ENCODE results near the gene IQGAP1.
A peak's percentile ranks its signal among the peaks of the same experiment; 100 is the strongest.
"Not testable (repeated sequence)": the region's sequence is repeated elsewhere in the genome, so short reads cannot be mapped to it uniquely, and the experiment has no call there.

The IQGAP1 gene

GRCh38 chr15:90512981-90513380 lies 124.9 kb downstream of the IQGAP1 start:
- no peak for DNase-seq (ENCODE audit: low read depth)
- no peak for TF ChIP-seq CTCF (conservative IDR thresholded peaks at IDR 0.05; ENCODE audit: control insufficient read depth, insufficient read depth, low read depth, low read length)
- no peak overlapping the region for H3K4me3 ChIP-seq (ENCODE audit: control insufficient read depth, low read depth, low read length)

- H3K4me3 ChIP-seq (ENCODE audit: control insufficient read depth, low read depth, low read length), result no peak overlapping the region
- no peak for DNase-seq (ENCODE audit: low read depth)
- no peak for TF ChIP-seq CTCF (conservative IDR thresholded peaks at IDR 0.05; ENCODE audit: control insufficient read depth, insufficient read depth, low read depth, low read length)
Observed at GRCh38 chr15:90513448-90513847, 125.4 kb downstream of the IQGAP1 start.

GRCh38 chr15:90513893-90514292 lies 125.9 kb downstream of the IQGAP1 start:
- DNase-seq (ENCODE audit: low read depth); H3K4me3 ChIP-seq (ENCODE audit: control insufficient read depth, low read depth, low read length): not testable (repeated sequence)

GRCh38 chr15:90519688-90520087 lies 131.6 kb downstream of the IQGAP1 start:
- peak; percentile 57 for DNase-seq (ENCODE audit: low read depth)
- no peak for TF ChIP-seq CTCF (conservative IDR thresholded peaks at IDR 0.05; ENCODE audit: control insufficient read depth, insufficient read depth, low read depth, low read length)
- H3K4me3 ChIP-seq (ENCODE audit: control insufficient read depth, low read depth, low read length), result no peak overlapping the region

GRCh38 chr15:90520365-90520764 lies 132.3 kb downstream of the IQGAP1 start:
- TF ChIP-seq CTCF (conservative IDR thresholded peaks at IDR 0.05; ENCODE audit: control insufficient read depth, insufficient read depth, low read depth, low read length), result no peak
- no peak overlapping the region for H3K4me3 ChIP-seq (ENCODE audit: control insufficient read depth, low read depth, low read length)
- DNase-seq (ENCODE audit: low read depth), result no peak

- DNase-seq (ENCODE audit: low read depth), result no peak
- H3K4me3 ChIP-seq (ENCODE audit: control insufficient read depth, low read depth, low read length), result no peak overlapping the region
- no peak for TF ChIP-seq CTCF (conservative IDR thresholded peaks at IDR 0.05; ENCODE audit: control insufficient read depth, insufficient read depth, low read depth, low read length)
Observed at GRCh38 chr15:90523373-90523772, 135.3 kb downstream of the IQGAP1 start.

- peak; percentile 42 for DNase-seq (ENCODE audit: low read depth)
- H3K4me3 ChIP-seq (ENCODE audit: control insufficient read depth, low read depth, low read length), result not testable (repeated sequence)
Observed at GRCh38 chr15:90524018-90524803, 136.2 kb downstream of the IQGAP1 start.

- peak overlapping the region; percentile 52 for H3K4me3 ChIP-seq (ENCODE audit: control insufficient read depth, low read depth, low read length)
- DNase-seq (ENCODE audit: low read depth), result no peak
Observed at GRCh38 chr15:90529011-90529370, 140.9 kb downstream of the IQGAP1 start.

More at GRCh38 chr15:90529011-90529370, 140.9 kb downstream of the IQGAP1 start:
- TF ChIP-seq CTCF (conservative IDR thresholded peaks at IDR 0.05; ENCODE audit: control insufficient read depth, insufficient read depth, low read depth, low read length), result no peak

Data from fibroblast of mammary gland (primary cell).